K562 (cell line): ENCODE results near the gene SLC24A1. TPM values are rescaled to one million over a fixed set of nuclear protein-coding genes. Genes with fewer than 3 reads are reported as not detected.

Experiments
- ATAC-seq: fragments of 200-7000 bp; cut with Tn5 transposase; 3 replicates; pipeline ENCODE4 v1.9.1; 2020; ENCODE audit warnings: moderate library complexity
- BruUV-seq: library from RNA; stranded (reverse); fragments of 400-500 nt; replicated peaks from 2 replicates; lab custom pipeline; 2021; lab: Mats Ljungman, UMichigan
- CTCF ChIA-PET: fragments of 300-600 bp; formaldehyde crosslinking; extraction: SDS; loops from one replicate; lab custom pipeline; 2021; ENCODE audit warnings: low intra/inter-chr PET ratio; lab: Yijun Ruan, JAX
- POLR2A ChIA-PET: fragments of 300-600, 350-650 bp; sonication (Branson Sonifier 250); formaldehyde crosslinking; extraction: SDS; loops from one replicate; lab custom pipeline; 2021; ENCODE audit warnings: antibody characterized with exemption, inconsistent platforms; lab: Yijun Ruan, JAX
- DNase-seq, 4 experiments: peaks; one replicate each; pipeline versions ENCODE4 v3.0.0 to v3.0.0-alpha.2; 2011 to 2018; ENCODE audit warnings: low spot score in 3 of 4, mixed read lengths in 3 of 4; ENCODE audit errors: extremely low read depth in 1 of 4
- FAIRE-seq: peaks from 2 replicates; lab custom pipeline; 2011; peaks lifted over from hg19 to GRCh38; lab: Jason Lieb, UNC
- H2AFZ ChIP-seq: 2 replicates; pipeline ENCODE4 v1.6.0; 2011; ENCODE audit warnings: low read depth, low read length, control low read depth, inconsistent platforms
- H3K27ac ChIP-seq: fragments of 200-600 bp; 3 replicates; pipeline ENCODE4 v1.8.0; 2011; ENCODE audit warnings: low read depth, mild to moderate bottlenecking, control low read depth, inconsistent platforms, low read length, moderate library complexity, mixed read lengths; ENCODE audit errors: extremely low read depth
- H3K27me3 ChIP-seq, 2 experiments: fragments of 300-600 bp in 1 of 2; 2 replicates in 1 of 2; 3 replicates in 1 of 2; pipeline versions ENCODE4 v1.6.0 to v1.8.0; 2011; ENCODE audit warnings: inconsistent platforms in 2 of 2, low read length in 2 of 2, mild to moderate bottlenecking in 1 of 2, mixed read lengths in 1 of 2, moderate library complexity in 1 of 2; ENCODE audit not compliant: control insufficient read depth in 2 of 2, insufficient read depth in 2 of 2
- H3K36me3 ChIP-seq: fragments of 300-600 bp; 3 replicates; pipeline ENCODE4 v1.8.0; 2011; ENCODE audit warnings: mild to moderate bottlenecking, low read length, inconsistent platforms; ENCODE audit not compliant: control insufficient read depth, insufficient read depth
- H3K4me1 ChIP-seq, 2 experiments: fragments of 200-600 bp in 1 of 2; replicated peaks in 1 of 2; 2 replicates in 1 of 2; 3 replicates in 1 of 2; pipeline versions ENCODE4 v1.5.1 to v1.8.0; 2011; ENCODE audit warnings: inconsistent platforms in 2 of 2, low read length in 2 of 2, mild to moderate bottlenecking in 1 of 2, mixed read lengths in 1 of 2, moderate library complexity in 1 of 2; ENCODE audit not compliant: control insufficient read depth in 2 of 2, insufficient read depth in 2 of 2
- H3K4me2 ChIP-seq: 2 replicates; pipeline ENCODE4 v1.6.1; 2011; ENCODE audit warnings: low read length, control low read depth, inconsistent platforms, mixed read lengths; ENCODE audit not compliant: insufficient read depth
- H3K4me3 ChIP-seq: fragments of 200-600 bp; sonication (generic), shearing (Covaris generic); 2 replicates; pipeline ENCODE4 v1.5.1; 2016; ENCODE audit warnings: control low read depth, inconsistent platforms
- H3K79me2 ChIP-seq: fragments of 200-600 bp; 3 replicates; pipeline ENCODE4 v1.8.0; 2011; ENCODE audit warnings: low read length, inconsistent platforms; ENCODE audit not compliant: control insufficient read depth, insufficient read depth
- H3K9ac ChIP-seq, 2 experiments: 2 replicates each; pipeline versions ENCODE4 v1.6.0 to v1.6.1; 2011; ENCODE audit warnings: low read depth in 2 of 2, low read length in 2 of 2, control low read depth in 1 of 2, inconsistent platforms in 1 of 2, mild to moderate bottlenecking in 1 of 2, mixed read lengths in 1 of 2; ENCODE audit not compliant: insufficient read depth in 1 of 2
- H3K9me1 ChIP-seq: one replicate; pipeline ENCODE4 v1.6.0; 2011; ENCODE audit warnings: inconsistent platforms, mild to moderate bottlenecking, low read length, moderate library complexity; ENCODE audit not compliant: control insufficient read depth, insufficient read depth
- H3K9me3 ChIP-seq: replicated peaks from 2 replicates; pipeline ENCODE4 v1.5.1; 2011; ENCODE audit warnings: low read depth, low read length, inconsistent platforms; ENCODE audit not compliant: control insufficient read depth, insufficient read depth
- H4K20me1 ChIP-seq: replicated peaks from 2 replicates; pipeline ENCODE4 v1.6.1; 2011; ENCODE audit warnings: low read length, inconsistent platforms, mixed read lengths; ENCODE audit not compliant: control insufficient read depth, insufficient read depth
- ARNT ChIP-seq, 2 experiments: fragments of 450-650 bp; IDR thresholded peaks; 2 replicates each; pipeline ENCODE4 v1.6.1; 2016; ENCODE audit warnings: mild to moderate bottlenecking in 1 of 2
- MYC ChIP-seq, 2 experiments: fragments of 250-450 bp in 1 of 2; sonication (Bioruptor Pico) in 1 of 2; IDR thresholded peaks; 2 replicates each; pipeline versions ENCODE4 v1.5.1 to v1.6.1; 2012 to 2021; ENCODE audit warnings: low read depth in 2 of 2, borderline replicate concordance in 1 of 2, improper control_type of control experiment in 1 of 2, low read length in 1 of 2, mild to moderate bottlenecking in 1 of 2, moderate library complexity in 1 of 2
- ZBTB49 ChIP-seq: sonication (generic); formaldehyde crosslinking; IDR thresholded peaks from 2 replicates; pipeline ENCODE4 v1.8.0; 2022; ENCODE audit warnings: missing genetic modification reagents, mild to moderate bottlenecking, borderline replicate concordance
- ZNF175 ChIP-seq: fragments of 200-800 bp; sonication (Bioruptor generic); IDR thresholded peaks from 2 replicates; pipeline ENCODE4 v1.6.1; 2016; ENCODE audit warnings: low read depth, mild to moderate bottlenecking, missing genetic modification characterization, missing compliant biosample characterization
- ZNF277 ChIP-seq: fragments of 250-450 bp; sonication (Bioruptor Pico); IDR thresholded peaks from 2 replicates; pipeline ENCODE4 v1.8.0; 2022; ENCODE audit warnings: inconsistent platforms, mild to moderate bottlenecking, moderate library complexity, borderline replicate concordance
- ZNF507 ChIP-seq: conservative IDR thresholded peaks from 2 replicates; pipeline ENCODE4 v1.6.1; 2017; ENCODE audit warnings: missing genetic modification characterization, missing compliant biosample characterization
- ZNF75A ChIP-seq: fragments of 450-650 bp; formaldehyde crosslinking; IDR thresholded peaks from 2 replicates; pipeline ENCODE4 v1.4.0; 2020; ENCODE audit warnings: mild to moderate bottlenecking
- ZNF766 ChIP-seq: fragments of 200-800 bp; sonication (Bioruptor generic); conservative IDR thresholded peaks from 2 replicates; pipeline ENCODE4 v1.6.1; 2016; ENCODE audit warnings: missing genetic modification characterization, missing compliant biosample characterization
- WGBS: fragments of 100-300 bp; shearing (Covaris generic); methylation state at CpG from one replicate; pipeline ENCODE4 v1.1.6; 2016; ENCODE audit warnings: low coverage, mixed read lengths; ENCODE audit not compliant: insufficient coverage; ENCODE audit errors: missing lambda C conversion rate; 5-methylcytosine and 5-hydroxymethylcytosine counted together
- in situ Hi-C: fragments of 300-500 bp; cut with MboI; formaldehyde crosslinking; loops from 4 replicates; pipeline ENCODE4 v1.15.0; 2018; ENCODE audit warnings: inconsistent platforms, mixed read lengths
- intact Hi-C: fragments of 100-400 bp; cut with micrococcal nuclease; formaldehyde crosslinking; loops from 2 replicates; pipeline ENCODE4 v1.14.2; 2022
- polyA plus RNA-seq, 8 experiments: library from polyadenylated mRNA; depleted of rRNA in 4 of 8; stranded (reverse) in 5 of 8; unstranded in 3 of 8; fragments of >200 nt; fragmentation: Nextera tagmentation in 2 of 8; fragmentation: Illumina TruSeq in 1 of 8; extraction: Ambion mirVana in 2 of 8; extraction: Trizol in 1 of 8; gene quantifications; 2 replicates each; pipeline versions ENCODE4 v1.2.1 to v1.2.3, GENCODE V29; 2011 to 2014; ENCODE audit warnings: inconsistent platforms in 1 of 8, missing spikeins in 1 of 8
- total RNA-seq, 7 experiments: library from RNA; depleted of rRNA in 6 of 7; stranded (reverse); fragments of >200 nt in 6 of 7; fragmentation: Illumina TruSeq in 2 of 7; extraction: Trizol in 2 of 7; gene quantifications; 2 replicates each; pipeline versions ENCODE4 v1.2.1 to v1.2.3, GENCODE V29; 2011 to 2021; ENCODE audit warnings: low replicate concordance in 1 of 7
- TF ChIP-seq, protein P1 (sequence below): fragments of 250-450 bp; sonication (Bioruptor Pico); IDR thresholded peaks from 2 replicates; pipeline ENCODE4 v1.4.0; 2020; ENCODE audit warnings: mild to moderate bottlenecking, moderate library complexity, borderline replicate concordance

The SLC24A1 gene
- total and polyA plus RNA-seq, 9 of the 15 experiments (the other 6 are each of a cell fraction or from before 2014, with no cell fraction given), result 3.1 to 8.2 (median 5.5) TPM

GRCh38 chr15:65655026-65655425 lies 33.3 kb downstream of the SLC24A1 start (continued):
- TF ChIP-seq, protein P1, sequence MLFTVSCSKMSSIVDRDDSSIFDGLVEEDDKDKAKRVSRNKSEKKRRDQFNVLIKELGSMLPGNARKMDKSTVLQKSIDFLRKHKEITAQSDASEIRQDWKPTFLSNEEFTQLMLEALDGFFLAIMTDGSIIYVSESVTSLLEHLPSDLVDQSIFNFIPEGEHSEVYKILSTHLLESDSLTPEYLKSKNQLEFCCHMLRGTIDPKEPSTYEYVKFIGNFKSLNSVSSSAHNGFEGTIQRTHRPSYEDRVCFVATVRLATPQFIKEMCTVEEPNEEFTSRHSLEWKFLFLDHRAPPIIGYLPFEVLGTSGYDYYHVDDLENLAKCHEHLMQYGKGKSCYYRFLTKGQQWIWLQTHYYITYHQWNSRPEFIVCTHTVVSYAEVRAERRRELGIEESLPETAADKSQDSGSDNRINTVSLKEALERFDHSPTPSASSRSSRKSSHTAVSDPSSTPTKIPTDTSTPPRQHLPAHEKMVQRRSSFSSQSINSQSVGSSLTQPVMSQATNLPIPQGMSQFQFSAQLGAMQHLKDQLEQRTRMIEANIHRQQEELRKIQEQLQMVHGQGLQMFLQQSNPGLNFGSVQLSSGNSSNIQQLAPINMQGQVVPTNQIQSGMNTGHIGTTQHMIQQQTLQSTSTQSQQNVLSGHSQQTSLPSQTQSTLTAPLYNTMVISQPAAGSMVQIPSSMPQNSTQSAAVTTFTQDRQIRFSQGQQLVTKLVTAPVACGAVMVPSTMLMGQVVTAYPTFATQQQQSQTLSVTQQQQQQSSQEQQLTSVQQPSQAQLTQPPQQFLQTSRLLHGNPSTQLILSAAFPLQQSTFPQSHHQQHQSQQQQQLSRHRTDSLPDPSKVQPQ, result no peak

GRCh38 chr15:65655457-65655856 lies 33.7 kb downstream of the SLC24A1 start:
- no peak overlapping the region for H3K9ac ChIP-seq
- 69% methylated on average over 4 of the region's 4 CpGs for WGBS
- FAIRE-seq (no peak), DNase-seq (no peak), ATAC-seq (no peak)
- no peaks in the 10 kb centered on the region for H3K79me2 ChIP-seq
- no peaks in the 10 kb centered on the region for H3K9me3 ChIP-seq
- CTCF ChIA-PET, result no interaction called here
- H4K20me1 ChIP-seq, result no peaks in the 10 kb centered on the region
- no peak overlapping the region for H3K4me3 ChIP-seq
- no peaks in the 10 kb centered on the region for H3K9me1 ChIP-seq
- no peak overlapping the region for H3K4me2 ChIP-seq
- in situ Hi-C loops (no loop called here), intact Hi-C loops (no loop called here)
- no peak overlapping the region for H3K27ac ChIP-seq
- POLR2A ChIA-PET, result interaction anchor here (0.8 kb wide), 1 partner anchor 657 kb away, joined by 3 read pairs; no protein-coding TSS in a partner anchor
- no peak for TF ChIP-seq ZNF175 (CRISPR knock-in tag)
- TF ChIP-seq ZNF766 (CRISPR knock-in tag), result no peak
- no peak for TF ChIP-seq ZBTB49 (CRISPR knock-in tag)
- TF ChIP-seq ARNT (IDR thresholded peaks at IDR 0.05), result no peak
- TF ChIP-seq ZNF75A (CRISPR knock-in tag), result no peak
- TF ChIP-seq MYC (IDR thresholded peaks at IDR 0.05; ENCODE audit: low read depth, low read length), result no peak
- TF ChIP-seq MYC (CRISPR knock-in tag; IDR thresholded peaks at IDR 0.05; ENCODE audit: borderline replicate concordance, low read depth), result no peak
- TF ChIP-seq ZNF507 (tag), result no peak
- no peak for TF ChIP-seq ZNF277 (CRISPR knock-in tag)
- H3K27me3 ChIP-seq, result no peaks in the 10 kb centered on the region
- peaks cover 0 to 7% of the 10 kb centered on the region in 2 experiments; a peak in 2 of 5 replicates for H3K4me1 ChIP-seq
- no TSS peak for BruUV-seq
- no peak overlapping the region for H2AFZ ChIP-seq
- peaks cover 19% of the 10 kb centered on the region; the same call in 2 of the 3 replicates for H3K36me3 ChIP-seq
